ENCODE measurements around the gene SEMA6B. TPM values are rescaled to one million over a fixed set of nuclear protein-coding genes. Genes with fewer than 3 reads are reported as not detected.

Gene SEMA6B
- polyA plus RNA-seq, 1 experiment, result 0.22 TPM

GRCh38 chr19:4571305-4571917 lies 11.9 kb upstream of the SEMA6B start:
- no peaks in the 10 kb centered on the region for H3K27me3 ChIP-seq (ENCODE audit: control insufficient read depth, insufficient read depth, low read length)
- CTCF ChIA-PET, result interaction anchor here (0.9 to 8.8 kb wide), 4 partner anchors 12 to 65 kb away, joined by 3 to 119 read pairs (median 20); no protein-coding TSS in a partner anchor
- TF ChIP-seq, protein P1, sequence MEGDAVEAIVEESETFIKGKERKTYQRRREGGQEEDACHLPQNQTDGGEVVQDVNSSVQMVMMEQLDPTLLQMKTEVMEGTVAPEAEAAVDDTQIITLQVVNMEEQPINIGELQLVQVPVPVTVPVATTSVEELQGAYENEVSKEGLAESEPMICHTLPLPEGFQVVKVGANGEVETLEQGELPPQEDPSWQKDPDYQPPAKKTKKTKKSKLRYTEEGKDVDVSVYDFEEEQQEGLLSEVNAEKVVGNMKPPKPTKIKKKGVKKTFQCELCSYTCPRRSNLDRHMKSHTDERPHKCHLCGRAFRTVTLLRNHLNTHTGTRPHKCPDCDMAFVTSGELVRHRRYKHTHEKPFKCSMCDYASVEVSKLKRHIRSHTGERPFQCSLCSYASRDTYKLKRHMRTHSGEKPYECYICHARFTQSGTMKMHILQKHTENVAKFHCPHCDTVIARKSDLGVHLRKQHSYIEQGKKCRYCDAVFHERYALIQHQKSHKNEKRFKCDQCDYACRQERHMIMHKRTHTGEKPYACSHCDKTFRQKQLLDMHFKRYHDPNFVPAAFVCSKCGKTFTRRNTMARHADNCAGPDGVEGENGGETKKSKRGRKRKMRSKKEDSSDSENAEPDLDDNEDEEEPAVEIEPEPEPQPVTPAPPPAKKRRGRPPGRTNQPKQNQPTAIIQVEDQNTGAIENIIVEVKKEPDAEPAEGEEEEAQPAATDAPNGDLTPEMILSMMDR (IDR thresholded peaks at IDR 0.05; ENCODE audit: insufficient read depth, low read depth, low read length), result no peak
- DNase-seq (ENCODE audit: low read depth), result no peak
- H3K36me3 ChIP-seq (ENCODE audit: control insufficient read depth, insufficient read depth, low read length), result no peaks in the 10 kb centered on the region
- POLR2A ChIA-PET, result interaction anchor here (0.6 kb wide), 1 partner anchor 13 kb away, joined by 4 read pairs; no protein-coding TSS in a partner anchor
- H3K4me3 ChIP-seq (ENCODE audit: low read depth, low read length), result no peak overlapping the region

- Histone ChIP-seq H3K36me3 (ENCODE audit: control insufficient read depth, insufficient read depth, low read length) (no peaks in the 10 kb centered on the region), H3K4me3 (ENCODE audit: low read depth, low read length) (no peak overlapping the region), H3K27me3 (ENCODE audit: control insufficient read depth, insufficient read depth, low read length) (no peaks in the 10 kb centered on the region)
- ChIA-PET CTCF (interaction anchor here (0.7 to 8.8 kb wide), 5 partner anchors 12 to 66 kb away, joined by 3 to 119 read pairs (median 4); no protein-coding TSS in a partner anchor), POLR2A (interaction anchor here (0.6 kb wide), 1 partner anchor 14 kb away, joined by 4 read pairs; no protein-coding TSS in a partner anchor)
- DNase-seq (ENCODE audit: low read depth), result no peak
- TF ChIP-seq, protein P1 (IDR thresholded peaks at IDR 0.05; ENCODE audit: insufficient read depth, low read depth, low read length), result no peak
Observed at GRCh38 chr19:4570916-4571304, 11.4 kb upstream of the SEMA6B start.

- POLR2A ChIA-PET, result no interaction called here
- H3K36me3 ChIP-seq (ENCODE audit: control insufficient read depth, insufficient read depth, low read length), result no peaks in the 10 kb centered on the region
- no peak overlapping the region for H3K4me3 ChIP-seq (ENCODE audit: low read depth, low read length)
- CTCF ChIA-PET, result interaction anchor here (0.7 to 8.8 kb wide), 5 partner anchors 10 to 66 kb away, joined by 3 to 119 read pairs (median 4); no protein-coding TSS in a partner anchor
- no peak for DNase-seq (ENCODE audit: low read depth)
- TF ChIP-seq, protein P1 (IDR thresholded peaks at IDR 0.05; ENCODE audit: insufficient read depth, low read depth, low read length), result no peak
- H3K27me3 ChIP-seq (ENCODE audit: control insufficient read depth, insufficient read depth, low read length), result no peaks in the 10 kb centered on the region
Observed at GRCh38 chr19:4570402-4570801, 10.9 kb upstream of the SEMA6B start.

GRCh38 chr19:4568886-4569285 lies 9.4 kb upstream of the SEMA6B start:
- ChIA-PET POLR2A (no interaction called here), CTCF (interaction anchor here (0.9 to 8.8 kb wide), 7 partner anchors 8 to 68 kb away, joined by 3 to 119 read pairs (median 10); partner anchors contain the start of gene SEMA6B)
- TF ChIP-seq, protein P1 (IDR thresholded peaks at IDR 0.05; ENCODE audit: insufficient read depth, low read depth, low read length), result no peak
- Histone ChIP-seq H3K36me3 (ENCODE audit: control insufficient read depth, insufficient read depth, low read length) (no peaks in the 10 kb centered on the region), H3K4me3 (ENCODE audit: low read depth, low read length) (no peak overlapping the region), H3K27me3 (ENCODE audit: control insufficient read depth, insufficient read depth, low read length) (no peaks in the 10 kb centered on the region)
- no peak for DNase-seq (ENCODE audit: low read depth)

DNA sequence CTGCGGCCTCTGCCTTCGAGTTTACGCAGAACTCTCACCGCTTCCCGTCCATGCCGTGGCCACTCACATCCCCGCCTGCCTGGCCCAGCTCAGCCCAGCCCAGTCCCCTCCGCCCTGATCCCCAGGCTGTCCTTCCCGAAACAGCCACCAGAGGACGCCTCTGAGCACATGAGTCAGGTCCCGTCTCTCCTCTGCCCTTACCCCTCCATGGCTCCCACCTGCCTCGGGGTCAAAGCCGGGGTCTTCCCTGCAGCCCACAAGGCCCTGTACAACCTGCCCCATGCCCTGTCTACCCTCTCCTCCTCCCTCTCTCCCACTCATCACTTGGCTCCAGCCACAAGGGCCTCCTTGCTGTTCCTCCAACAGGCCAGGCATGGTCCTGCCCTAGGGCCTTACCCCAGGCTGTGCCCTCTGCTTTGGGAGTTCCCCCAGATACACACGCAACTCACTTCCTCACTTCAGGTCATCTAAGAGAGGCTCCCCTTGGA lies 8.1 kb upstream of the SEMA6B start:
- Histone ChIP-seq H3K36me3 (ENCODE audit: control insufficient read depth, insufficient read depth, low read length) (no peaks in the 10 kb centered on the region), H3K4me3 (ENCODE audit: low read depth, low read length) (no peak overlapping the region), H3K27me3 (ENCODE audit: control insufficient read depth, insufficient read depth, low read length) (no peaks in the 10 kb centered on the region)
- ChIA-PET CTCF (interaction anchor here (0.7 to 8.8 kb wide), 17 partner anchors 8 to 153 kb away, joined by 3 to 119 read pairs (median 4); partner anchors contain the start of gene SEMA6B), POLR2A (no interaction called here)
- TF ChIP-seq, protein P1 (IDR thresholded peaks at IDR 0.05; ENCODE audit: insufficient read depth, low read depth, low read length), result peak; percentile 91
- no peak for DNase-seq (ENCODE audit: low read depth)
